Endothelial cell of umbilical vein (primary cell): ENCODE data around the gene ACSL6. TPM values are rescaled to one million over a fixed set of nuclear protein-coding genes. Genes with fewer than 3 reads are reported as not detected.

ENCODE experiments used
- BruUV-seq: library from RNA; stranded (reverse); fragments of 400-500 nt; replicated peaks from 2 replicates; lab custom pipeline; 2021; lab: Mats Ljungman, UMichigan
- CTCF ChIA-PET: fragments of 300-600, 350-600 bp; sonication (Branson Sonifier 250); formaldehyde crosslinking; loops from one replicate; lab custom pipeline; 2021; ENCODE audit warnings: antibody characterized with exemption, inconsistent platforms; lab: Charles Lee
- POLR2A ChIA-PET: fragments of 300-600, 350-600 bp; sonication (Branson Sonifier 250); formaldehyde crosslinking; loops from one replicate; lab custom pipeline; 2021; ENCODE audit warnings: antibody characterized with exemption, inconsistent platforms; lab: Charles Lee
- DNase-seq: peaks from one replicate; pipeline ENCODE4 v3.0.0-alpha.2; 2011; ENCODE audit warnings: low read depth, low spot score
- FAIRE-seq: peaks from 2 replicates; lab custom pipeline; 2011; peaks lifted over from hg19 to GRCh38; lab: Jason Lieb, UNC
- H2AFZ ChIP-seq: 2 replicates; pipeline ENCODE4 v1.6.0; 2012; ENCODE audit warnings: low read depth, low read length, control low read depth, inconsistent platforms
- H3K27ac ChIP-seq: 2 replicates; pipeline ENCODE4 v1.5.1; 2011; ENCODE audit warnings: low read depth, mild to moderate bottlenecking, control low read depth, low read length, moderate library complexity; ENCODE audit not compliant: insufficient read depth
- H3K27me3 ChIP-seq, 2 experiments: 2 replicates each; pipeline versions ENCODE4 v1.6.0 to v1.6.1; 2011; ENCODE audit warnings: low read length in 2 of 2, mixed read lengths in 1 of 2; ENCODE audit not compliant: control insufficient read depth in 2 of 2, insufficient read depth in 2 of 2
- H3K36me3 ChIP-seq, 2 experiments: 2 replicates in 1 of 2; 3 replicates in 1 of 2; pipeline ENCODE4 v1.5.1; 2011; ENCODE audit warnings: low read length in 2 of 2, mild to moderate bottlenecking in 1 of 2, moderate library complexity in 1 of 2; ENCODE audit not compliant: control insufficient read depth in 2 of 2, insufficient read depth in 2 of 2; ENCODE audit errors: extremely low read depth in 1 of 2
- H3K4me1 ChIP-seq: 3 replicates; pipeline ENCODE4 v1.5.1; 2011; ENCODE audit warnings: mild to moderate bottlenecking, low read length; ENCODE audit not compliant: control insufficient read depth, insufficient read depth; ENCODE audit errors: extremely low read depth
- H3K4me2 ChIP-seq: 2 replicates; pipeline ENCODE4 v1.6.1; 2011; ENCODE audit warnings: low read length, control low read depth, mixed read lengths; ENCODE audit not compliant: insufficient read depth
- H3K4me3 ChIP-seq, 3 experiments: fragments of 200-600 bp in 1 of 3; sonication (generic), shearing (Covaris generic) in 1 of 3; replicated peaks in 1 of 3; 2 replicates each; pipeline ENCODE4 v1.5.1; 2011 to 2016; ENCODE audit warnings: control low read depth in 3 of 3, low read length in 3 of 3, mild to moderate bottlenecking in 2 of 3, inconsistent platforms in 1 of 3, low read depth in 1 of 3, moderate library complexity in 1 of 3; ENCODE audit not compliant: insufficient read depth in 1 of 3
- H3K79me2 ChIP-seq: 2 replicates; pipeline ENCODE4 v1.6.0; 2012; ENCODE audit warnings: low read length, inconsistent platforms; ENCODE audit not compliant: control insufficient read depth, insufficient read depth
- H3K9ac ChIP-seq: replicated peaks from 2 replicates; pipeline ENCODE3; 2011; ENCODE audit warnings: low read length, control low read depth; ENCODE audit not compliant: insufficient read depth; ENCODE audit errors: extremely low read depth
- H3K9me1 ChIP-seq: replicated peaks from 3 replicates; pipeline ENCODE4 v1.6.0; 2011; ENCODE audit warnings: mild to moderate bottlenecking, low read length; ENCODE audit not compliant: control insufficient read depth, insufficient read depth; ENCODE audit errors: extremely low read depth
- H3K9me3 ChIP-seq: replicated peaks from 2 replicates; pipeline ENCODE4 v1.5.1; 2012; ENCODE audit warnings: low read length, inconsistent platforms; ENCODE audit not compliant: control insufficient read depth, insufficient read depth
- H4K20me1 ChIP-seq: replicated peaks from 2 replicates; pipeline ENCODE3; 2011; ENCODE audit warnings: mild to moderate bottlenecking, low read length; ENCODE audit not compliant: control insufficient read depth, insufficient read depth; ENCODE audit errors: extremely low read depth
- EZH2 ChIP-seq: IDR thresholded peaks from 2 replicates; pipeline ENCODE4 v1.6.1; 2012; ENCODE audit warnings: borderline replicate concordance, low read depth, mild to moderate bottlenecking, moderate library complexity, low read length, inconsistent platforms; ENCODE audit not compliant: severe bottlenecking
- FOS ChIP-seq: IDR thresholded peaks from 2 replicates; pipeline ENCODE4 v1.6.1; 2011; ENCODE audit warnings: mild to moderate bottlenecking, low read length, moderate library complexity, borderline replicate concordance; ENCODE audit not compliant: insufficient read depth
- GATA2 ChIP-seq: IDR thresholded peaks from 2 replicates; pipeline ENCODE4 v1.7.0; 2011; ENCODE audit warnings: low read depth, mild to moderate bottlenecking, moderate library complexity, mixed read lengths, low read length; ENCODE audit not compliant: insufficient read length, insufficient read depth
- JUN ChIP-seq: IDR thresholded peaks from 2 replicates; pipeline ENCODE4 v1.6.1; 2011; ENCODE audit warnings: borderline replicate concordance, low read depth; ENCODE audit not compliant: insufficient read length, insufficient read depth
- MYC ChIP-seq: IDR thresholded peaks from one replicate; pipeline ENCODE4 v1.6.1; 2011; ENCODE audit warnings: mild to moderate bottlenecking, low read depth, low read length
- POLR2A ChIP-seq: IDR thresholded peaks from 2 replicates; pipeline ENCODE4 v1.6.1; 2012; ENCODE audit warnings: low read depth, mild to moderate bottlenecking, control low read depth, low read length
- POLR2AphosphoS5 ChIP-seq: IDR thresholded peaks from 2 replicates; pipeline ENCODE4 v1.6.1; 2012; ENCODE audit warnings: low read depth, mild to moderate bottlenecking, control low read depth, low read length, moderate library complexity; ENCODE audit not compliant: insufficient read depth
- dilution Hi-C: fragments of 300-500 bp; cut with MboI; formaldehyde crosslinking; loops from one replicate; pipeline ENCODE4 v1.15.0; 2019; ENCODE audit warnings: low sequenced_read_pairs; ENCODE audit not compliant: extremely low pct_ligation_motif_present
- intact Hi-C: fragments of 100-400 bp; cut with micrococcal nuclease; formaldehyde crosslinking; loops from one replicate; pipeline ENCODE4 v1.10.0; 2022
- polyA plus RNA-seq, 4 experiments: library from polyadenylated mRNA; depleted of rRNA in 3 of 4; stranded (reverse) in 3 of 4; unstranded in 1 of 4; fragments of >200 nt; gene quantifications; 2 replicates each; pipeline versions ENCODE4 v1.2.1 to v1.2.3, GENCODE V29; 2011 to 2012; ENCODE audit warnings: missing spikeins in 1 of 4
- total RNA-seq: library from RNA; stranded (reverse); gene quantifications from 2 replicates; pipeline ENCODE4 v1.2.3, GENCODE V29; 2021
- TF ChIP-seq, protein P1 (sequence below), 2 donors: IDR thresholded peaks; 1 replicate in 1 of 2; 2 replicates in 1 of 2; pipeline ENCODE4 v1.5.1; 2011; ENCODE audit warnings: low read length in 2 of 2, mild to moderate bottlenecking in 2 of 2, moderate library complexity in 2 of 2, control low read depth in 1 of 2, inconsistent platforms in 1 of 2, low read depth in 1 of 2; ENCODE audit not compliant: insufficient read depth in 1 of 2; ENCODE audit errors: extremely low read depth in 1 of 2
- TF ChIP-seq, protein P2 (sequence below): IDR thresholded peaks from 2 replicates; pipeline ENCODE4 v1.6.1; 2011; ENCODE audit not compliant: insufficient read depth, insufficient read length

The ACSL6 gene
- total and polyA plus RNA-seq, 2 donors (not counting 3 experiments of a cell fraction or from before 2014, with no cell fraction given), result not detected

DNA sequence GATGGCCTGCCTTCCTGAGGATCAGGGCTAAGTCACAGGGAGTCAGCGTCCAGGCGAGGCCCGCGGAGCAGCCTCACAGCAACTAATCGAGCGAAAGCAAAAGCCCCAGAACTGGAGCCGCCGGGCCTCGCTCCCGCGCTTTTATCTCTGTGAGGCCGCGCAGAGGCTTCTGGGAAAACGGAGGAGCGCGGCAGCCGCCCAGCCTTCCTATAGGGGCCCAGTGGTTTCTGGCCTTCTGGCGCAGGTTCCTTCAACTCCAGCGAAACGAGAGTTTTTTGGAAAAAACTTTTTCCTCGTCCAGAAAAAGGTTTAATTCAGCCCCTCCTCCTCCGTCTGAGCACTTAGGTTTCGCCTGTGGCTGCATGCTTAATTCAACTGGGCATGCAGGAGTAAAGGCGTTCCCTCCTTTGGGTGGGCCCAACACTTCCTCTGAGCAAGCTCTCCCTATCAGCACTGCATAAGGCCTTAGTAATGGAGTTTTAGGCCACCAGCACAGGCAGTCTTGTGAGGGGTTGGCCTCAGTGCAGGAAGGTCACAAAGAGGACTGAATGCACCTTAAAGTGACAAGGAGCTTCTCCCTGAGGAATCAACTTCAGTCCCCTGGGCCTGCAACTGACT is 65.8 kb downstream of the ACSL6 start, which contains the start of gene MEIKIN:
Gene MEIKIN (minus strand): TSS at position 113 of the 618 bp plus-strand sequence. CDS start 158 bp downstream, outside the sequence.
- intact Hi-C loops, result no loop called here
- Histone ChIP-seq H3K9me1 (no peaks in the 10 kb centered on the region), H3K4me1 (no peaks in the 10 kb centered on the region), H3K9me3 (no peaks in the 10 kb centered on the region), H3K27ac (no peak within 1 kb of the TSS), H3K27me3 (peaks cover 3 to 4% of the 10 kb centered on the region in 2 experiments), H3K36me3 (no peaks in the 10 kb centered on the region), H2AFZ (no peak within 1 kb of the TSS), H3K9ac (no peak within 1 kb of the TSS), H3K79me2 (no peaks in the 10 kb centered on the region), H3K4me2 (no peak within 1 kb of the TSS), H3K4me3 (no peak within 1 kb of the TSS), H4K20me1 (no peaks in the 10 kb centered on the region)
- ChIA-PET POLR2A (no interaction called here), CTCF (no interaction called here)
- DNase-seq (no peak), FAIRE-seq (no peak)
- TF ChIP-seq EZH2 (no peak), FOS (no peak), POLR2A (no peak), JUN (no peak), GATA2 (no peak), MYC (no peak), POLR2AphosphoS5 (no peak)
- TF ChIP-seq, protein P1, sequence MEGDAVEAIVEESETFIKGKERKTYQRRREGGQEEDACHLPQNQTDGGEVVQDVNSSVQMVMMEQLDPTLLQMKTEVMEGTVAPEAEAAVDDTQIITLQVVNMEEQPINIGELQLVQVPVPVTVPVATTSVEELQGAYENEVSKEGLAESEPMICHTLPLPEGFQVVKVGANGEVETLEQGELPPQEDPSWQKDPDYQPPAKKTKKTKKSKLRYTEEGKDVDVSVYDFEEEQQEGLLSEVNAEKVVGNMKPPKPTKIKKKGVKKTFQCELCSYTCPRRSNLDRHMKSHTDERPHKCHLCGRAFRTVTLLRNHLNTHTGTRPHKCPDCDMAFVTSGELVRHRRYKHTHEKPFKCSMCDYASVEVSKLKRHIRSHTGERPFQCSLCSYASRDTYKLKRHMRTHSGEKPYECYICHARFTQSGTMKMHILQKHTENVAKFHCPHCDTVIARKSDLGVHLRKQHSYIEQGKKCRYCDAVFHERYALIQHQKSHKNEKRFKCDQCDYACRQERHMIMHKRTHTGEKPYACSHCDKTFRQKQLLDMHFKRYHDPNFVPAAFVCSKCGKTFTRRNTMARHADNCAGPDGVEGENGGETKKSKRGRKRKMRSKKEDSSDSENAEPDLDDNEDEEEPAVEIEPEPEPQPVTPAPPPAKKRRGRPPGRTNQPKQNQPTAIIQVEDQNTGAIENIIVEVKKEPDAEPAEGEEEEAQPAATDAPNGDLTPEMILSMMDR (IDR thresholded peaks at IDR 0.05; ENCODE audit: extremely low read depth in 1 of 2, insufficient read depth in 1 of 2, low read depth in 1 of 2, low read length in 2 of 2), result no peak
- TF ChIP-seq, protein P2, sequence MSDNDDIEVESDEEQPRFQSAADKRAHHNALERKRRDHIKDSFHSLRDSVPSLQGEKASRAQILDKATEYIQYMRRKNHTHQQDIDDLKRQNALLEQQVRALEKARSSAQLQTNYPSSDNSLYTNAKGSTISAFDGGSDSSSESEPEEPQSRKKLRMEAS, result no peak
- no TSS peak for BruUV-seq
- dilution Hi-C loops, result no loop called here
